Measurements from ENCODE around the gene SLC22A14. TPM values are rescaled to one million over a fixed set of nuclear protein-coding genes. Genes with fewer than 3 reads are reported as not detected.

The SLC22A14 gene
- total and polyA plus RNA-seq, 10 of the 15 experiments (the other 5 are each of a cell fraction or from before 2014, with no cell fraction given) = not detected

- RAD21 ChIA-PET (ENCODE audit: unreplicated experiment) = no interaction called here
- ATAC-seq = no peak
- in situ Hi-C loops (cut with MboI) = no loop called here
- Histone ChIP-seq H3K27ac (ENCODE audit: control insufficient read depth, insufficient read depth) (no peak overlapping the region), H3K4me3 (no peak overlapping the region), H3K4me1 (ENCODE audit: control insufficient read depth, insufficient read depth, low read length) (no peaks in the 10 kb centered on the region), H3K9me3 (replicated peaks; ENCODE audit: control insufficient read depth, insufficient read depth, low read length) (no peaks in the 10 kb centered on the region), H3K27me3 (replicated peaks in 1 of 2; ENCODE audit: control insufficient read depth in 2 of 2, insufficient read depth in 2 of 2, low read length in 1 of 2) (no peaks in the 10 kb centered on the region; a peak in 1 of 4 replicates), H3K4me2 (ENCODE audit: control insufficient read depth, insufficient read depth) (no peak overlapping the region), H2AFZ (ENCODE audit: control insufficient read depth, low read depth, low read length) (no peak overlapping the region), H3K36me3 (ENCODE audit: control insufficient read depth in 2 of 2, insufficient read depth in 2 of 2, low read length in 1 of 2) (no peaks in the 10 kb centered on the region), H3K9ac (ENCODE audit: control insufficient read depth, insufficient read depth, low read length) (no peak overlapping the region), H3K79me2 (ENCODE audit: control insufficient read depth, insufficient read depth, low read length) (no peaks in the 10 kb centered on the region), H4K20me1 (ENCODE audit: control insufficient read depth, insufficient read depth) (no peaks in the 10 kb centered on the region)
- FAIRE-seq = no peak
- BruUV-seq (replicated peaks) = no TSS peak
- no peak for DNase-seq (ENCODE audit: low read depth, low spot score)
- WGBS (ENCODE audit: insufficient coverage, insufficient replicate concordance, low lambda C conversion rate, missing lambda C conversion rate) = 47% methylated on average over 5 of the region's 5 CpGs
- CTCF ChIA-PET = interaction anchor here (1.1 kb wide), 1 partner anchor 161 kb away, joined by 3 read pairs; no protein-coding TSS in a partner anchor
- POLR2A ChIA-PET = no interaction called here
- intact Hi-C loops (cut with micrococcal nuclease; ENCODE audit: unreplicated experiment) = no loop called here
- SMC1A ChIA-PET (ENCODE audit: uncharacterized antibody, unreplicated experiment) = interaction anchor here (0.8 to 0.9 kb wide), 2 partner anchors 86 to 141 kb away, joined by 3 to 4 read pairs; partner anchors contain the start of gene MYD88
- TF ChIP-seq EP300 (IDR thresholded peaks at IDR 0.05; ENCODE audit: borderline replicate concordance in 1 of 2, control insufficient read depth in 1 of 2, low read depth in 2 of 2, low read length in 2 of 2) (no peak), IRF3 (IDR thresholded peaks at IDR 0.05) (no peak), BCL3 (IDR thresholded peaks at IDR 0.05; ENCODE audit: borderline replicate concordance, insufficient read depth, low read depth, low read length, poor library complexity, severe bottlenecking) (no peak), TAF1 (IDR thresholded peaks at IDR 0.05; ENCODE audit: borderline replicate concordance, low read depth, low read length) (no peak), ZZZ3 (IDR thresholded peaks at IDR 0.05; ENCODE audit: control insufficient read depth, insufficient read length, low read depth) (no peak), WRNIP1 (IDR thresholded peaks at IDR 0.05; ENCODE audit: borderline replicate concordance, low read depth, low read length) (no peak), SMAD5 (IDR thresholded peaks at IDR 0.05; ENCODE audit: low read depth) (no peak), POU2F2 (IDR thresholded peaks at IDR 0.05; ENCODE audit: borderline replicate concordance, low read depth, low read length) (no peak), E2F4 (IDR thresholded peaks at IDR 0.05; ENCODE audit: low read depth, low read length) (no peak), MXI1 (IDR thresholded peaks at IDR 0.05; ENCODE audit: low read depth, low read length) (no peak)
These were observed 3.3 kb upstream of the SLC22A14 start for GRCh38 chr3:38278841-38279240.
